Progenitor cell of endocrine pancreas (in vitro differentiated cells): Measurements from ENCODE around the gene RNF144B. TPM values are rescaled to one million over a fixed set of nuclear protein-coding genes. Genes with fewer than 3 reads are reported as not detected.

Experiments
- DNase-seq: peaks from one replicate; pipeline ENCODE4 v3.0.0; 2021; ENCODE audit warnings: low spot score; ENCODE audit not compliant: unreplicated experiment
- H3K27ac Mint-ChIP-seq: 2 replicates; pipeline ENCODE4 v1.8.0; 2021; ENCODE audit warnings: mild to moderate bottlenecking, moderate library complexity, mixed read lengths
- H3K27me3 Mint-ChIP-seq: 2 replicates; pipeline ENCODE4 v1.8.0; 2021; ENCODE audit warnings: mixed read lengths
- H3K36me3 Mint-ChIP-seq: 2 replicates; pipeline ENCODE4 v1.8.0; 2022; ENCODE audit warnings: mixed read lengths; ENCODE audit not compliant: insufficient read depth
- H3K4me1 Mint-ChIP-seq: 2 replicates; pipeline ENCODE4 v1.8.0; 2021; ENCODE audit warnings: low read depth, mixed read lengths
- H3K4me3 Mint-ChIP-seq: 2 replicates; pipeline ENCODE4 v1.8.0; 2021; ENCODE audit warnings: low read depth, mild to moderate bottlenecking, moderate library complexity, mixed read lengths
- H3K9me3 Mint-ChIP-seq: 2 replicates; pipeline ENCODE4 v1.8.0; 2021; ENCODE audit warnings: low read depth, mixed read lengths
- CTCF ChIP-seq: fragments of 200-600 bp; sonication (generic); IDR thresholded peaks from one replicate; pipeline ENCODE4 v1.5.0; 2021; ENCODE audit warnings: antibody characterized with exemption, mild to moderate bottlenecking; ENCODE audit not compliant: unreplicated experiment
- total RNA-seq: library from RNA; stranded (reverse); gene quantifications from 2 replicates; pipeline ENCODE4 v1.2.1, GENCODE V29; 2021

The RNF144B gene
- total RNA-seq, 1 donor from 2014 or later, result 3.1 TPM

DNA sequence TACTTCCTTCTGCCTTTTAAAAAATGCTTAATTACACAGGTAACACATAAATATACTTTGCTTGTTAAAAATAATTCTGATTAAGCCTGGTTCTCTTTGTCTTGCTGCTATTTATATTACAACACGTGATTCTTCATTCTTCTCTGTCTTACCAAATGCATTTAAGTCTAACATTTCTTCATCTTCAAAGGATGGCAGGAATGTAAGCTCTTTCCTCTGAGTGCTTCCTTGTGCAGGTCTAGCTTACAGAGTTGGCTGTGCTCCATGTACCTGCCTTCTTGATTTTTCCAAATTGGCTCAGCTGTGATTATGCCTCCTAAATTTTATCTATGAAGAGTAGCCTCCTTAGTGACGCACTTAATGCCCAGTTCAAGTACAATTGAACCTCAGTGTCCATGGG, 44.4 kb downstream of the RNF144B start:
- no peaks in the 10 kb centered on the region for H3K27me3 Mint-ChIP-seq
- no peak for DNase-seq
- peaks cover 3% of the 10 kb centered on the region for H3K4me1 Mint-ChIP-seq
- TF ChIP-seq CTCF, result no peak
- no peak overlapping the region for H3K27ac Mint-ChIP-seq
- H3K4me3 Mint-ChIP-seq, result no peak overlapping the region
- no peaks in the 10 kb centered on the region for H3K36me3 Mint-ChIP-seq
- H3K9me3 Mint-ChIP-seq, result no peaks in the 10 kb centered on the region

GRCh38 chr6:18432180-18432579, 45.0 kb downstream of the RNF144B start:
- DNase-seq, result no peak
- TF ChIP-seq CTCF, result no peak
- Mint-ChIP-seq H3K27me3 (no peaks in the 10 kb centered on the region), H3K27ac (no peak overlapping the region), H3K4me3 (no peak overlapping the region), H3K36me3 (no peaks in the 10 kb centered on the region), H3K4me1 (peaks cover 3% of the 10 kb centered on the region), H3K9me3 (no peaks in the 10 kb centered on the region)

DNA sequence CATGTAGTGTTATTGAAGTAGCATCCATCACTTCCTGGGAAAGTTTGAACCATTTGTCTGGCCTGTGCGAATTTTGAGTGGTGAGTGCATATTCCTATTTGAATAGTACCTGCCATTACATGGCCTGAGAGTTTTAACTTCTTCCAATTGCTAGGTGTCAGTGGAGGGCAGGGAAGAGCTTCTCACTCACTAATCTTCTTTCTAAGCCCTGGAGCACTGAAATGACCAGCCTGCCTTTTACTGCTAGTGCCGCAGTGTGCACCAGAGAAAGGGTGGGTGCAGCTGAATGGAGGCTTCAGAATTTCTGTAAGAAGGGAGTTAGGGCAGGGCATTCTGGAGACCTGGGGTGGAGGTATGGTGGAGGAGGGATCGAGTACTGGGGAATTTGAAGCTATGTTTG, 45.5 kb downstream of the RNF144B start:
- no peak for DNase-seq
- no peak for TF ChIP-seq CTCF
- Mint-ChIP-seq H3K27me3 (no peaks in the 10 kb centered on the region), H3K27ac (no peak overlapping the region), H3K36me3 (no peaks in the 10 kb centered on the region), H3K4me3 (no peak overlapping the region), H3K9me3 (no peaks in the 10 kb centered on the region), H3K4me1 (peaks cover 3% of the 10 kb centered on the region)

DNA sequence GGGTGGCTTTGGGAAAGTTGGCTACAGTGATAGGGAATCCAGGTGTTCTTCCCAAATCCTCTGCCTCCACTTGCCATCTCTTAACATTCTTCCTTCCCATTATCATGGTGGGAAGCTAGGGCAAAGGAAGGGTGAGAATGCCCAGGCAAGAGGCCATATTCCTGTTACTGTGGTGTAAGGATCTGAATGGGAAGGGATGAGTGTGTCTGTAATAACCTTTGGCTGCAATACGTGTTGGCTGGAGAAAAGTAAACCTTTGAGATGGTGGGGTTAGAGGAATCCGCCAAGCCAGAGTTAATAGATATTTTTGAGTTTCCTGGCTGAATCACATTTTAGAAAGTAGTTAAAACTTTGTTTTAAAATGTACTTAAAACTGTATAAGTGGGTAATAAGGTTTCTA, 45.9 kb downstream of the RNF144B start:
- Mint-ChIP-seq H3K27me3 (no peaks in the 10 kb centered on the region), H3K27ac (no peak overlapping the region), H3K36me3 (no peaks in the 10 kb centered on the region), H3K4me1 (peaks cover 3% of the 10 kb centered on the region), H3K4me3 (no peak overlapping the region), H3K9me3 (no peaks in the 10 kb centered on the region)
- TF ChIP-seq CTCF, result no peak
- no peak for DNase-seq

GRCh38 chr6:18436341-18436740, 49.2 kb downstream of the RNF144B start:
- no peak overlapping the region for H3K27ac Mint-ChIP-seq
- no peaks in the 10 kb centered on the region for H3K9me3 Mint-ChIP-seq
- no peak overlapping the region for H3K4me3 Mint-ChIP-seq
- H3K4me1 Mint-ChIP-seq, result peaks cover 3% of the 10 kb centered on the region
- H3K36me3 Mint-ChIP-seq, result no peaks in the 10 kb centered on the region
- no peak for DNase-seq
- no peaks in the 10 kb centered on the region for H3K27me3 Mint-ChIP-seq
- TF ChIP-seq CTCF, result no peak
